Smooth muscle cell (in vitro differentiated cells): ENCODE measurements around the gene RBM15. TPM values are rescaled to one million over a fixed set of nuclear protein-coding genes. Genes with fewer than 3 reads are reported as not detected.
A peak's percentile ranks its signal among the peaks of the same experiment; 100 is the strongest.

ENCODE experiments used
- DNase-seq: peaks from one replicate; lab custom pipeline; 2025; ENCODE audit not compliant: unreplicated experiment; lab: John Stamatoyannopoulos, UW
- H2AFZ ChIP-seq: fragments of 200-600 bp; sonication (generic); 2 replicates; pipeline ENCODE4 v1.6.0; 2016; ENCODE audit warnings: antibody characterized with exemption, low read depth, mild to moderate bottlenecking
- H3F3A ChIP-seq: fragments of 200-600 bp; sonication (generic); 2 replicates; pipeline ENCODE4 v1.6.0; 2017; ENCODE audit warnings: antibody characterized with exemption, low read depth
- H3K27ac ChIP-seq: fragments of 200-600 bp; sonication (generic); 2 replicates; pipeline ENCODE4 v1.5.1; 2016; ENCODE audit warnings: low read depth, mild to moderate bottlenecking
- H3K27me3 ChIP-seq: fragments of 200-600 bp; sonication (generic); 2 replicates; pipeline ENCODE4 v1.6.1; 2016; ENCODE audit warnings: low read depth, mild to moderate bottlenecking
- H3K36me3 ChIP-seq: fragments of 200-600 bp; sonication (generic); 2 replicates; pipeline ENCODE4 v1.5.1; 2016; ENCODE audit warnings: low read depth
- H3K4me1 ChIP-seq: fragments of 200-600 bp; sonication (generic); 2 replicates; pipeline ENCODE4 v1.5.1; 2016; ENCODE audit warnings: low read depth
- H3K4me2 ChIP-seq: fragments of 200-600 bp; sonication (generic); 2 replicates; pipeline ENCODE4 v1.6.0; 2016; ENCODE audit warnings: mild to moderate bottlenecking
- H3K4me3 ChIP-seq: fragments of 200-600 bp; sonication (generic); 2 replicates; pipeline ENCODE4 v1.5.1; 2016; ENCODE audit warnings: mild to moderate bottlenecking
- H3K79me2 ChIP-seq: fragments of 200-600 bp; sonication (generic); 2 replicates; pipeline ENCODE4 v1.6.0; 2016; ENCODE audit warnings: low read depth, mild to moderate bottlenecking
- H3K9ac ChIP-seq: fragments of 200-600 bp; sonication (generic); 2 replicates; pipeline ENCODE4 v1.6.0; 2016; ENCODE audit warnings: low read depth
- H3K9me3 ChIP-seq: fragments of 200-600 bp; sonication (generic); replicated peaks from 2 replicates; pipeline ENCODE4 v1.5.1; 2016; ENCODE audit warnings: low read depth
- H4K20me1 ChIP-seq: fragments of 200-600 bp; sonication (generic); 2 replicates; pipeline ENCODE4 v1.6.0; 2016; ENCODE audit warnings: low read depth
- CTCF ChIP-seq: fragments of 200-600 bp; sonication (generic); IDR thresholded peaks from 2 replicates; pipeline ENCODE4 v1.5.1; 2017; ENCODE audit warnings: borderline replicate concordance, mild to moderate bottlenecking, antibody characterized with exemption; ENCODE audit not compliant: insufficient read depth, poor library complexity, severe bottlenecking
- WGBS: methylation state at CpG from one replicate; pipeline ENCODE4 v1.1.7; 2016; ENCODE audit warnings: low lambda C conversion rate; 5-methylcytosine and 5-hydroxymethylcytosine counted together
- polyA plus RNA-seq: library from polyadenylated mRNA; unstranded; fragments of >200 nt; fragmentation: Nextera tagmentation; extraction: Ambion mirVana; gene quantifications from 2 replicates; pipeline ENCODE4 v1.2.1, GENCODE V29; 2016
- total RNA-seq: library from RNA; depleted of rRNA; stranded (reverse); fragments of >200 nt; gene quantifications from 2 replicates; pipeline ENCODE4 v1.2.3, GENCODE V29; 2014

Gene RBM15
- total and polyA plus RNA-seq, 2 experiments from 2014 or later = 5.3 to 32.9 TPM

- Histone ChIP-seq H3K27me3 (peaks cover 7% of the 10 kb centered on the region), H3F3A (no peaks in the 10 kb centered on the region), H3K79me2 (no peaks in the 10 kb centered on the region), H3K36me3 (no peaks in the 10 kb centered on the region), H4K20me1 (no peaks in the 10 kb centered on the region), H3K27ac (no peak overlapping the region), H3K4me1 (no peaks in the 10 kb centered on the region), H3K4me2 (no peak overlapping the region), H3K9me3 (no peaks in the 10 kb centered on the region), H3K9ac (no peak overlapping the region), H2AFZ (no peak overlapping the region), H3K4me3 (no peak overlapping the region)
- 97% methylated on average over 3 of the region's 3 CpGs for WGBS
- no peak for TF ChIP-seq CTCF
- DNase-seq = no peak
Measured at GRCh38 chr1:110302836-110303235, 36.3 kb upstream of the RBM15 start.

- Histone ChIP-seq H3K4me1 (peaks cover 7% of the 10 kb centered on the region), H3K9me3 (no peaks in the 10 kb centered on the region), H4K20me1 (no peaks in the 10 kb centered on the region), H3K4me3 (no peak overlapping the region), H3K4me2 (no peak overlapping the region), H3K79me2 (no peaks in the 10 kb centered on the region), H3F3A (peaks cover 7% of the 10 kb centered on the region), H3K36me3 (no peaks in the 10 kb centered on the region), H3K27ac (no peak overlapping the region), H3K27me3 (peaks cover 7% of the 10 kb centered on the region), H2AFZ (no peak overlapping the region), H3K9ac (no peak overlapping the region)
- no peak for DNase-seq
- no peak for TF ChIP-seq CTCF
- WGBS = 69% methylated on average over 2 of the region's 2 CpGs
Measured at GRCh38 chr1:110305900-110306420, 33.2 kb upstream of the RBM15 start.

GRCh38 chr1:110307239-110307974, 31.8 kb upstream of the RBM15 start:
- H2AFZ ChIP-seq = no peak overlapping the region
- H3K27me3 ChIP-seq = peaks cover 2% of the 10 kb centered on the region
- H3K9me3 ChIP-seq = no peaks in the 10 kb centered on the region
- H3K9ac ChIP-seq = no peak overlapping the region
- DNase-seq = no peak
- no peak for TF ChIP-seq CTCF
- no peaks in the 10 kb centered on the region for H3K36me3 ChIP-seq
- H3K4me3 ChIP-seq = no peak overlapping the region
- peaks cover 7% of the 10 kb centered on the region for H3F3A ChIP-seq
- H3K27ac ChIP-seq = peak overlapping the region; percentile 97
- 75% methylated on average over 11 of the region's 11 CpGs for WGBS
- peak overlapping the region; percentile 53 for H3K4me2 ChIP-seq
- peaks cover 7% of the 10 kb centered on the region for H3K4me1 ChIP-seq
- no peaks in the 10 kb centered on the region for H3K79me2 ChIP-seq
- H4K20me1 ChIP-seq = no peaks in the 10 kb centered on the region

- Histone ChIP-seq H3K9me3 (no peaks in the 10 kb centered on the region), H2AFZ (no peak overlapping the region), H3K79me2 (no peaks in the 10 kb centered on the region), H3K27me3 (no peaks in the 10 kb centered on the region), H3F3A (peaks cover 7% of the 10 kb centered on the region), H4K20me1 (no peaks in the 10 kb centered on the region), H3K27ac (peak overlapping the region; percentile 97), H3K9ac (peak overlapping the region; percentile 83), H3K4me2 (peak overlapping the region; percentile 53), H3K4me1 (peaks cover 7% of the 10 kb centered on the region), H3K4me3 (no peak overlapping the region), H3K36me3 (no peaks in the 10 kb centered on the region)
- TF ChIP-seq CTCF = no peak
- 19% methylated on average over 3 of the region's 3 CpGs for WGBS
- DNase-seq = no peak
Measured at GRCh38 chr1:110308247-110308646, 30.9 kb upstream of the RBM15 start.
